BLaER1 treated with 17β-estradiol and CSF1 and Interleukin-3, amounts not matched to agents 10 nM and 100 nM (cell line): ENCODE measurements around the gene AMBP.
A peak's percentile ranks its signal among the peaks of the same experiment; 100 is the strongest.

ENCODE experiments used
- H3K27ac ChIP-seq, 11 experiments: shearing (Covaris generic); formaldehyde crosslinking; 2 replicates each; pipeline ENCODE4 v1.8.1; 2022
- H3K27me3 ChIP-seq, 11 experiments: shearing (Covaris generic); formaldehyde crosslinking; 2 replicates each; pipeline ENCODE4 v1.8.1; 2022
- H3K36me3 ChIP-seq, 11 experiments: shearing (Covaris generic); formaldehyde crosslinking; 2 replicates each; pipeline ENCODE4 v1.8.1; 2022
- H3K4me1 ChIP-seq, 10 experiments: shearing (Covaris generic); formaldehyde crosslinking; 2 replicates each; pipeline ENCODE4 v1.8.1; 2022
- H3K4me2 ChIP-seq, 11 experiments: shearing (Covaris generic); formaldehyde crosslinking; 2 replicates each; pipeline ENCODE4 v1.8.1; 2022
- H3K4me3 ChIP-seq, 10 experiments: shearing (Covaris generic); formaldehyde crosslinking; 2 replicates each; pipeline ENCODE4 v1.8.1; 2022
- H3K9ac ChIP-seq, 11 experiments: shearing (Covaris generic); formaldehyde crosslinking; 2 replicates each; pipeline ENCODE4 v1.8.1; 2022
- H3K9me3 ChIP-seq, 11 experiments: shearing (Covaris generic); formaldehyde crosslinking; replicated peaks in 1 of 11; 2 replicates each; pipeline ENCODE4 v1.8.1; 2022
- H4K20me1 ChIP-seq, 11 experiments: shearing (Covaris generic); formaldehyde crosslinking; 2 replicates each; pipeline ENCODE4 v1.8.1; 2022
- Cebpa-rat ChIP-seq, 11 experiments: shearing (Covaris generic); IDR thresholded peaks; 2 replicates each; pipeline ENCODE4 v1.8.1; 2022

Gene AMBP

GRCh38 chr9:114055894-114056293 is 22.2 kb downstream of the AMBP start:
- Histone ChIP-seq H3K4me3 (peak overlapping the region; percentile 22 to 53 (median 44); a peak in 17 of 20 replicates), H3K4me2 (peak overlapping the region; percentile 79 to 99 (median 89)), H3K4me1 (peaks cover 46 to 100% (median 86%) of the 10 kb centered on the region in 10 experiments), H3K9me3 (no peaks in the 10 kb centered on the region), H3K27ac (peak overlapping the region in 9 of 11 experiments; percentile 11 to 88 (median 73); a peak in 18 of 22 replicates), H3K27me3 (0 out of 22 replicates have a peak, but pooled peaks cover 0 to 4% (median 0%) of the 10 kb centered on the region in 11 experiments), H3K9ac (peak overlapping the region; percentile 7 to 74 (median 58); a peak in 18 of 22 replicates), H4K20me1 (no peaks in the 10 kb centered on the region; a peak in 1 of 22 replicates), H3K36me3 (peaks cover 5 to 33% (median 25%) of the 10 kb centered on the region in 11 experiments; a peak in 18 of 22 replicates)
- no peak for TF ChIP-seq Cebpa-rat (IDR thresholded peaks at IDR 0.05)

GRCh38 chr9:114055061-114055460 is 23.0 kb downstream of the AMBP start:
- H3K27ac ChIP-seq = peak overlapping the region in 9 of 11 experiments; percentile 30 to 88 (median 73); a peak in 19 of 22 replicates
- TF ChIP-seq Cebpa-rat (IDR thresholded peaks at IDR 0.05) = no peak
- peaks cover 8 to 42% (median 33%) of the 10 kb centered on the region in 11 experiments; a peak in 20 of 22 replicates for H3K36me3 ChIP-seq
- H3K27me3 ChIP-seq = 0 out of 22 replicates have a peak, but pooled peaks cover 0 to 4% (median 0%) of the 10 kb centered on the region in 11 experiments
- H3K4me3 ChIP-seq = peak overlapping the region in 5 of 10 experiments; percentile 28 to 53 (median 45); a peak in 5 of 20 replicates
- peaks cover 37 to 99% (median 83%) of the 10 kb centered on the region in 10 experiments for H3K4me1 ChIP-seq
- no peaks in the 10 kb centered on the region for H3K9me3 ChIP-seq
- no peaks in the 10 kb centered on the region; a peak in 1 of 22 replicates for H4K20me1 ChIP-seq
- H3K9ac ChIP-seq = peak overlapping the region; percentile 32 to 78 (median 49); a peak in 19 of 22 replicates
- peak overlapping the region; percentile 79 to 99 (median 89) for H3K4me2 ChIP-seq

GRCh38 chr9:114054191-114054690 is 23.9 kb downstream of the AMBP start:
- TF ChIP-seq Cebpa-rat (IDR thresholded peaks at IDR 0.05) = no peak
- Histone ChIP-seq H3K27me3 (0 out of 22 replicates have a peak, but pooled peaks cover 0 to 4% (median 0%) of the 10 kb centered on the region in 11 experiments), H3K9me3 (no peaks in the 10 kb centered on the region), H3K4me1 (peaks cover 29 to 91% (median 75%) of the 10 kb centered on the region in 10 experiments), H3K27ac (peak overlapping the region in 4 of 11 experiments; percentile 17 to 88 (median 62); a peak in 5 of 22 replicates), H3K4me2 (peak overlapping the region in 8 of 11 experiments; percentile 16 to 99 (median 58); a peak in 15 of 22 replicates), H4K20me1 (no peaks in the 10 kb centered on the region; a peak in 1 of 22 replicates), H3K9ac (peak overlapping the region in 1 of 11 experiments; percentile 31; a peak in 1 of 22 replicates), H3K36me3 (peaks cover 14 to 50% (median 41%) of the 10 kb centered on the region in 11 experiments; a peak in 21 of 22 replicates), H3K4me3 (no peak overlapping the region)

GRCh38 chr9:114053246-114054005 is 24.7 kb downstream of the AMBP start:
- no peak overlapping the region for H3K27ac ChIP-seq
- peaks cover 21 to 83% (median 67%) of the 10 kb centered on the region in 10 experiments for H3K4me1 ChIP-seq
- H3K36me3 ChIP-seq = peaks cover 22 to 58% (median 50%) of the 10 kb centered on the region in 11 experiments
- no peak overlapping the region for H3K4me3 ChIP-seq
- H3K9ac ChIP-seq = no peak overlapping the region
- no peaks in the 10 kb centered on the region for H4K20me1 ChIP-seq
- peak overlapping the region in 7 of 11 experiments; percentile 16 to 99 (median 58); a peak in 11 of 22 replicates for H3K4me2 ChIP-seq
- no peak for TF ChIP-seq Cebpa-rat (IDR thresholded peaks at IDR 0.05)
- 0 out of 22 replicates have a peak, but pooled peaks cover 0 to 4% (median 0%) of the 10 kb centered on the region in 11 experiments for H3K27me3 ChIP-seq
- no peaks in the 10 kb centered on the region for H3K9me3 ChIP-seq

GRCh38 chr9:114051706-114052105 is 26.4 kb downstream of the AMBP start:
- H3K36me3 ChIP-seq = peaks cover 22 to 75% (median 58%) of the 10 kb centered on the region in 11 experiments
- no peak overlapping the region for H3K9ac ChIP-seq
- H3K27me3 ChIP-seq = 0 out of 22 replicates have a peak, but pooled peaks cover 0 to 4% (median 0%) of the 10 kb centered on the region in 11 experiments
- H4K20me1 ChIP-seq = no peaks in the 10 kb centered on the region
- peaks cover 19 to 75% (median 57%) of the 10 kb centered on the region in 10 experiments for H3K4me1 ChIP-seq
- TF ChIP-seq Cebpa-rat (IDR thresholded peaks at IDR 0.05) = no peak
- H3K27ac ChIP-seq = no peak overlapping the region
- H3K4me2 ChIP-seq = peak overlapping the region in 3 of 11 experiments; percentile 41 to 99 (median 85); a peak in 5 of 22 replicates
- no peak overlapping the region for H3K4me3 ChIP-seq
- no peaks in the 10 kb centered on the region for H3K9me3 ChIP-seq

- no peak overlapping the region for H3K27ac ChIP-seq
- H3K4me1 ChIP-seq = peaks cover 14 to 71% (median 52%) of the 10 kb centered on the region in 10 experiments
- no peak overlapping the region for H3K9ac ChIP-seq
- H3K4me2 ChIP-seq = peak overlapping the region in 5 of 11 experiments; percentile 3 to 99 (median 41); a peak in 6 of 22 replicates
- TF ChIP-seq Cebpa-rat (IDR thresholded peaks at IDR 0.05) = no peak
- no peaks in the 10 kb centered on the region for H4K20me1 ChIP-seq
- H3K27me3 ChIP-seq = 0 out of 22 replicates have a peak, but pooled peaks cover 0 to 4% (median 0%) of the 10 kb centered on the region in 11 experiments
- H3K36me3 ChIP-seq = peaks cover 22 to 78% (median 62%) of the 10 kb centered on the region in 11 experiments
- no peaks in the 10 kb centered on the region for H3K9me3 ChIP-seq
- H3K4me3 ChIP-seq = no peak overlapping the region
Measured at GRCh38 chr9:114051281-114051680, 26.8 kb downstream of the AMBP start.

- Histone ChIP-seq H3K36me3 (peaks cover 22 to 85% (median 67%) of the 10 kb centered on the region in 11 experiments), H3K4me2 (peak overlapping the region in 4 of 11 experiments; percentile 3 to 99 (median 42); a peak in 4 of 22 replicates), H3K9me3 (no peaks in the 10 kb centered on the region), H3K4me1 (peaks cover 8 to 64% (median 46%) of the 10 kb centered on the region in 10 experiments), H3K4me3 (no peak overlapping the region), H4K20me1 (no peaks in the 10 kb centered on the region), H3K27ac (no peak overlapping the region), H3K9ac (no peak overlapping the region), H3K27me3 (0 out of 22 replicates have a peak, but pooled peaks cover 0 to 4% (median 0%) of the 10 kb centered on the region in 11 experiments)
- no peak for TF ChIP-seq Cebpa-rat (IDR thresholded peaks at IDR 0.05)
Measured at GRCh38 chr9:114050646-114051045, 27.5 kb downstream of the AMBP start.

- Histone ChIP-seq H3K27me3 (0 out of 22 replicates have a peak, but pooled peaks cover 0 to 3% (median 0%) of the 10 kb centered on the region in 11 experiments), H3K9ac (no peak overlapping the region), H3K4me3 (no peak overlapping the region), H3K4me1 (peaks cover 3 to 60% (median 42%) of the 10 kb centered on the region in 10 experiments), H4K20me1 (no peaks in the 10 kb centered on the region), H3K9me3 (no peaks in the 10 kb centered on the region), H3K36me3 (peaks cover 22 to 89% (median 72%) of the 10 kb centered on the region in 11 experiments), H3K27ac (no peak overlapping the region), H3K4me2 (peak overlapping the region in 1 of 11 experiments; percentile 99; a peak in 2 of 22 replicates)
- no peak for TF ChIP-seq Cebpa-rat (IDR thresholded peaks at IDR 0.05)
Measured at GRCh38 chr9:114050226-114050568, 27.9 kb downstream of the AMBP start.
